PC-3 (cell line): ENCODE results near the gene SELENOF. TPM values are rescaled to one million over a fixed set of nuclear protein-coding genes. Genes with fewer than 3 reads are reported as not detected.

Experiments used
- ATAC-seq: fragments of 200-7000 bp; cut with Tn5 transposase; 2 replicates; pipeline ENCODE4 v1.9.1; 2020; ENCODE audit warnings: mild to moderate bottlenecking, moderate library complexity
- BruUV-seq: library from RNA; stranded (reverse); fragments of 400-500 nt; replicated peaks from 2 replicates; lab custom pipeline; 2021; lab: Mats Ljungman, UMichigan
- CTCF ChIA-PET: fragments of 300-600 bp; sonication (Branson Sonifier 250); formaldehyde crosslinking; loops from one replicate; lab custom pipeline; 2022; ENCODE audit warnings: antibody characterized with exemption; lab: Charles Lee
- POLR2A ChIA-PET: fragments of 300-600 bp; sonication (Branson Sonifier 250); formaldehyde crosslinking; loops from one replicate; lab custom pipeline; 2022; ENCODE audit warnings: antibody characterized with exemption; ENCODE audit not compliant: unreplicated experiment; lab: Charles Lee
- DNase-seq: peaks from one replicate; pipeline ENCODE4 v3.0.0-alpha.2; 2015
- H2AFZ ChIP-seq: fragments of 300-600 bp; sonication (generic); 2 replicates; pipeline ENCODE4 v1.6.0; 2016; ENCODE audit warnings: antibody characterized with exemption, low read length
- H3F3A ChIP-seq: fragments of 300-600 bp; sonication (generic); one replicate; pipeline ENCODE4 v1.6.0; 2017; ENCODE audit warnings: antibody characterized with exemption, low read length, control low read depth, mild to moderate bottlenecking; ENCODE audit not compliant: unreplicated experiment
- H3K27ac ChIP-seq: fragments of 300-600 bp; sonication (generic); 2 replicates; pipeline ENCODE4 v1.5.1; 2016; ENCODE audit warnings: mild to moderate bottlenecking, low read length
- H3K27me3 ChIP-seq: fragments of 300-600 bp; sonication (generic); 2 replicates; pipeline ENCODE4 v1.6.1; 2016; ENCODE audit warnings: low read length, mixed read lengths
- H3K36me3 ChIP-seq: fragments of 300-600 bp; sonication (generic); 2 replicates; pipeline ENCODE4 v1.6.1; 2016; ENCODE audit warnings: low read depth, mixed run types, low read length, mixed read lengths
- H3K4me1 ChIP-seq: fragments of 300-600 bp; sonication (generic); 2 replicates; pipeline ENCODE4 v1.5.1; 2016; ENCODE audit warnings: low read length; ENCODE audit not compliant: insufficient read depth
- H3K4me2 ChIP-seq: fragments of 300-600 bp; sonication (generic); 2 replicates; pipeline ENCODE4 v1.6.0; 2016; ENCODE audit warnings: low read length
- H3K4me3 ChIP-seq: fragments of 300-600 bp; sonication (generic); 2 replicates; pipeline ENCODE4 v1.5.1; 2016; ENCODE audit warnings: mild to moderate bottlenecking, low read length, mixed read lengths
- H3K79me2 ChIP-seq: fragments of 300-600 bp; sonication (generic); 2 replicates; pipeline ENCODE4 v1.6.1; 2017; ENCODE audit warnings: low read length, mixed read lengths
- H3K9ac ChIP-seq: fragments of 300-600 bp; sonication (generic); 2 replicates; pipeline ENCODE4 v1.6.0; 2016; ENCODE audit warnings: mild to moderate bottlenecking, low read length
- H3K9me2 ChIP-seq: fragments of 300-600 bp; sonication (generic); replicated peaks from 2 replicates; pipeline ENCODE4 v1.6.1; 2016; ENCODE audit warnings: mixed run types, low read length, mixed read lengths
- H3K9me3 ChIP-seq: fragments of 300-600 bp; sonication (generic); 2 replicates; pipeline ENCODE4 v1.6.1; 2016; ENCODE audit warnings: low read length, mixed read lengths
- H4K20me1 ChIP-seq: fragments of 300-600 bp; sonication (generic); 2 replicates; pipeline ENCODE4 v1.6.1; 2016; ENCODE audit warnings: low read length, mixed read lengths
- CTCF ChIP-seq: fragments of 300-600 bp; sonication (generic); conservative IDR thresholded peaks from 2 replicates; pipeline ENCODE4 v1.5.1; 2017; ENCODE audit warnings: antibody characterized with exemption, low read depth, mild to moderate bottlenecking, low read length
- EZH2 ChIP-seq: fragments of 300-600 bp; sonication (generic); IDR thresholded peaks from one replicate; pipeline ENCODE4 v1.6.1; 2017; ENCODE audit warnings: antibody characterized with exemption, mild to moderate bottlenecking, low read length; ENCODE audit not compliant: unreplicated experiment
- EZH2phosphoT487 ChIP-seq: fragments of 300-600 bp; sonication (generic); IDR thresholded peaks from 2 replicates; pipeline ENCODE4 v1.6.1; 2018; ENCODE audit warnings: mild to moderate bottlenecking, antibody characterized with exemption, low read length, borderline replicate concordance
- intact Hi-C: fragments of 100-400 bp; cut with micrococcal nuclease; formaldehyde crosslinking; loops from 2 replicates; pipeline ENCODE4 v1.9.0; 2023
- total RNA-seq: library from RNA; depleted of rRNA; stranded (reverse); fragments of >200 nt; gene quantifications from 2 replicates; pipeline ENCODE4 v1.2.3, GENCODE V29; 2014

SELENOF gene
- total RNA-seq, 1 experiment from 2014 or later = 174 TPM

DNA sequence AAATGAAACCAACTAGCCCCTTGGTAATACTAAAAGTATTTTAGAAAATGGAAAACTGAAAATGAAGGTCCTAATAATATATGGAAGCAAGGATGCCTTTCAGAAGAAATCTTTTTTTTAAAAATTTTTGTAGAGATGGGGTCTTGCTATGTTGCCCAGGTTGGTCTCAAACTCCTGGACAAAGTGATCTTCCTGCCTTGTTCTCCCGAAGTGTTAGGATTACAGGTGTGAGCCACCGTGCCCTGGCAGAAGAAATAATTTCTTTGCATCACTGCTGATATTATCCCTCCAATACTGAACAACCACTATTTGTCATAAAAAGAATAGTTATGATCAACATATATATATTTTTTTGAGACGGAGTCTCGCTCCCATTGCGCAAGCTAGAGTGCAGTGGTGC is 25.6 kb downstream of the SELENOF start:
- no peak for TF ChIP-seq EZH2phosphoT487
- no peak for TF ChIP-seq EZH2
- TF ChIP-seq CTCF = no peak
- no peaks in the 10 kb centered on the region for H3F3A ChIP-seq
- intact Hi-C loops = no loop called here
- no peak for DNase-seq
- H3K4me2 ChIP-seq = no peak overlapping the region
- H3K36me3 ChIP-seq = no peaks in the 10 kb centered on the region
- H3K9ac ChIP-seq = no peak overlapping the region
- no peak for ATAC-seq
- BruUV-seq = no TSS peak
- H3K27me3 ChIP-seq = no peaks in the 10 kb centered on the region
- no peaks in the 10 kb centered on the region for H4K20me1 ChIP-seq
- ChIA-PET CTCF (no interaction called here), POLR2A (no interaction called here)
- H3K27ac ChIP-seq = no peak overlapping the region
- H3K79me2 ChIP-seq = peaks cover 32% of the 10 kb centered on the region
- no peak overlapping the region for H2AFZ ChIP-seq
- no peaks in the 10 kb centered on the region for H3K4me1 ChIP-seq
- no peaks in the 10 kb centered on the region for H3K9me3 ChIP-seq
- no peaks in the 10 kb centered on the region for H3K9me2 ChIP-seq
- no peak overlapping the region for H3K4me3 ChIP-seq

GRCh38 chr1:86887479-86888162 is 26.3 kb downstream of the SELENOF start:
- Histone ChIP-seq H3K4me3 (no peak overlapping the region), H4K20me1 (no peaks in the 10 kb centered on the region), H3K27me3 (no peaks in the 10 kb centered on the region), H3K79me2 (peaks cover 28% of the 10 kb centered on the region), H2AFZ (no peak overlapping the region), H3K27ac (no peak overlapping the region), H3K9me3 (no peaks in the 10 kb centered on the region), H3K9ac (no peak overlapping the region), H3K4me1 (no peaks in the 10 kb centered on the region), H3K9me2 (no peaks in the 10 kb centered on the region), H3K4me2 (no peak overlapping the region), H3F3A (no peaks in the 10 kb centered on the region), H3K36me3 (no peaks in the 10 kb centered on the region)
- TF ChIP-seq EZH2 (no peak), EZH2phosphoT487 (no peak), CTCF (no peak)
- BruUV-seq = no TSS peak
- DNase-seq (no peak), ATAC-seq (no peak)
- intact Hi-C loops = no loop called here
- CTCF ChIA-PET = no interaction called here
- POLR2A ChIA-PET = no interaction called here

DNA sequence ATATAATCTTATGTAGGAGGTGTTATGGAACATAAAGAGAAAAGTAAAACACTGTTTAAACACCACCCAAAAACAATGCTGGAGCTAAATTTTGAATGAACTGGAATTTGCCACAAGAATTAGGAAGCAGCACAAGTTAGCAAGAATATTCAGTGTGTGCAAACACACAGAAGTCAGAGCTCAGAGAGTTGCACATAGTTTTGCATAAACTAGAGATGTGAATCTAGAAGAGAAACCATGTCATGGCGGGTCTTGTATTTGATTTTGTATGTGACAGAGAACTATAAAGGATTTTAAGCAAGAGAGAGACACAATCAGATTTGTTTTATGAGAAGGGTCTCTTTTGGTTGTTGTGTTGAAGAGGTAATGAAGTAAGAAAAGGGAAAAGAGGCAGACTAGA is 38.2 kb downstream of the SELENOF start:
- POLR2A ChIA-PET = no interaction called here
- Histone ChIP-seq H3K9me3 (no peaks in the 10 kb centered on the region), H2AFZ (no peak overlapping the region), H4K20me1 (no peaks in the 10 kb centered on the region), H3K4me1 (peaks cover 20% of the 10 kb centered on the region), H3F3A (no peaks in the 10 kb centered on the region), H3K36me3 (peaks cover 2% of the 10 kb centered on the region; the same call in 1 of the 2 replicates), H3K27ac (no peak overlapping the region), H3K9me2 (no peaks in the 10 kb centered on the region), H3K79me2 (0 out of 2 replicates have a peak, but pooled peaks cover 3% of the 10 kb centered on the region), H3K4me2 (no peak overlapping the region), H3K9ac (no peak overlapping the region), H3K4me3 (no peak overlapping the region), H3K27me3 (no peaks in the 10 kb centered on the region)
- DNase-seq (no peak), ATAC-seq (no peak)
- CTCF ChIA-PET = no interaction called here
- BruUV-seq = no TSS peak
- TF ChIP-seq EZH2 (no peak), CTCF (no peak), EZH2phosphoT487 (no peak)
- intact Hi-C loops = no loop called here
